Upper lobe of right lung (tissue), 1 donor: ENCODE results near the gene CALB2. TPM values are rescaled to one million over a fixed set of nuclear protein-coding genes. Genes with fewer than 3 reads are reported as not detected.

Source experiments
- ATAC-seq: fragments of 200-7000 bp; cut with Tn5 transposase; one replicate; pipeline ENCODE4 v1.9.1; 2020; ENCODE audit warnings: mild to moderate bottlenecking, moderate library complexity
- DNase-seq: peaks from one replicate; pipeline ENCODE4 v3.0.0-alpha.2; 2020
- H3K27ac ChIP-seq: fragments of 200-600 bp; one replicate; pipeline ENCODE4 v1.8.0; 2022
- H3K27me3 ChIP-seq: fragments of 200-600 bp; one replicate; pipeline ENCODE4 v1.8.0; 2022; ENCODE audit warnings: mild to moderate bottlenecking
- H3K36me3 ChIP-seq: fragments of 200-600 bp; one replicate; pipeline ENCODE4 v1.8.0; 2022
- H3K4me1 ChIP-seq: fragments of 200-600 bp; one replicate; pipeline ENCODE4 v1.8.0; 2022
- H3K4me3 ChIP-seq: fragments of 200-600 bp; one replicate; pipeline ENCODE4 v1.8.0; 2022; ENCODE audit warnings: mild to moderate bottlenecking
- H3K9me3 ChIP-seq: fragments of 200-600 bp; one replicate; pipeline ENCODE4 v1.8.0; 2022
- CTCF ChIP-seq: fragments of 200-600 bp; IDR thresholded peaks from one replicate; pipeline ENCODE4 v1.8.0; 2022; ENCODE audit warnings: antibody characterized with exemption
- intact Hi-C: fragments of 100-400 bp; cut with DNase I; formaldehyde crosslinking; loops from one replicate; pipeline ENCODE4 v1.11.0; 2022
- total RNA-seq: library from RNA; stranded (reverse); fragmentation: NEBNext Ultra II Directional; extraction: Animal tissue kit (Norgen Biotek cat#: 25700); gene quantifications from one replicate; pipeline ENCODE4 v1.2.1, GENCODE V29; 2021
- donor health status: DM: no; HTN: yes; CAD: no; lungs with severe emphysema.

Gene CALB2
- total RNA-seq, 1 donor from 2014 or later = 4.6 TPM

GRCh38 chr16:71340406-71340805, 18.1 kb upstream of the CALB2 start:
- peaks cover 5% of the 10 kb centered on the region for H3K27me3 ChIP-seq
- no peaks in the 10 kb centered on the region for H3K4me1 ChIP-seq
- no peak for TF ChIP-seq CTCF

GRCh38 chr16:71341881-71342280, 16.6 kb upstream of the CALB2 start:
- Histone ChIP-seq H3K9me3 (no peaks in the 10 kb centered on the region), H3K27me3 (peaks cover 5% of the 10 kb centered on the region), H3K4me1 (no peaks in the 10 kb centered on the region), H3K36me3 (no peaks in the 10 kb centered on the region), H3K4me3 (no peak overlapping the region), H3K27ac (no peak overlapping the region)
- ATAC-seq = no peak
- intact Hi-C loops = no loop called here
- no peak for TF ChIP-seq CTCF
- no peak for DNase-seq

More at GRCh38 chr16:71340406-71340805, 18.1 kb upstream of the CALB2 start:
- H3K27ac ChIP-seq = no peak overlapping the region
- DNase-seq (no peak), ATAC-seq (no peak)
- H3K4me3 ChIP-seq = no peak overlapping the region
- no peaks in the 10 kb centered on the region for H3K36me3 ChIP-seq
- H3K9me3 ChIP-seq = no peaks in the 10 kb centered on the region
- intact Hi-C loops = no loop called here

GRCh38 chr16:71343078-71343477, 15.4 kb upstream of the CALB2 start:
- no peak for TF ChIP-seq CTCF
- ATAC-seq (no peak), DNase-seq (no peak)
- Histone ChIP-seq H3K4me3 (no peak overlapping the region), H3K9me3 (no peaks in the 10 kb centered on the region), H3K36me3 (no peaks in the 10 kb centered on the region), H3K4me1 (no peaks in the 10 kb centered on the region), H3K27me3 (peaks cover 5% of the 10 kb centered on the region), H3K27ac (no peak overlapping the region)
- intact Hi-C loops = no loop called here

- H3K27ac ChIP-seq = no peak overlapping the region
- H3K4me3 ChIP-seq = no peak overlapping the region
- peaks cover 2% of the 10 kb centered on the region for H3K27me3 ChIP-seq
- H3K36me3 ChIP-seq = no peaks in the 10 kb centered on the region
- DNase-seq (no peak), ATAC-seq (no peak)
- intact Hi-C loops = no loop called here
- no peak for TF ChIP-seq CTCF
- no peaks in the 10 kb centered on the region for H3K4me1 ChIP-seq
- H3K9me3 ChIP-seq = no peaks in the 10 kb centered on the region
These were observed 14.1 kb upstream of the CALB2 start for GRCh38 chr16:71344315-71344905.

GRCh38 chr16:71345031-71345430, 13.5 kb upstream of the CALB2 start:
- Histone ChIP-seq H3K4me3 (no peak overlapping the region), H3K36me3 (no peaks in the 10 kb centered on the region), H3K9me3 (no peaks in the 10 kb centered on the region), H3K4me1 (no peaks in the 10 kb centered on the region), H3K27ac (no peak overlapping the region), H3K27me3 (no peaks in the 10 kb centered on the region)
- intact Hi-C loops = no loop called here
- no peak for DNase-seq
- no peak for TF ChIP-seq CTCF
- no peak for ATAC-seq

- Histone ChIP-seq H3K4me1 (no peaks in the 10 kb centered on the region), H3K27me3 (peaks cover 3% of the 10 kb centered on the region), H3K4me3 (no peak overlapping the region), H3K27ac (no peak overlapping the region), H3K36me3 (no peaks in the 10 kb centered on the region), H3K9me3 (no peaks in the 10 kb centered on the region)
- intact Hi-C loops = no loop called here
- TF ChIP-seq CTCF = no peak
- DNase-seq (no peak), ATAC-seq (no peak)
These were observed 11.4 kb upstream of the CALB2 start for GRCh38 chr16:71347146-71347545.
